ACHN (cell line): ENCODE data around the gene NXF3.
"Not testable (repeated sequence)": the region's sequence is repeated elsewhere in the genome, so short reads cannot be mapped to it uniquely, and the experiment has no call there.

Source experiments
- DNase-seq: peaks from one replicate; pipeline ENCODE4 v3.0.0-alpha.2; 2015
- in situ Hi-C: cut with HindIII; loops from 2 replicates; pipeline ENCODE4 v1.10.0; 2017; ENCODE audit warnings: low sequenced_read_pairs, low pct_ligation_motif_present, low pct_unique_long_range_greater_than_20kb

NXF3 gene, protein sequence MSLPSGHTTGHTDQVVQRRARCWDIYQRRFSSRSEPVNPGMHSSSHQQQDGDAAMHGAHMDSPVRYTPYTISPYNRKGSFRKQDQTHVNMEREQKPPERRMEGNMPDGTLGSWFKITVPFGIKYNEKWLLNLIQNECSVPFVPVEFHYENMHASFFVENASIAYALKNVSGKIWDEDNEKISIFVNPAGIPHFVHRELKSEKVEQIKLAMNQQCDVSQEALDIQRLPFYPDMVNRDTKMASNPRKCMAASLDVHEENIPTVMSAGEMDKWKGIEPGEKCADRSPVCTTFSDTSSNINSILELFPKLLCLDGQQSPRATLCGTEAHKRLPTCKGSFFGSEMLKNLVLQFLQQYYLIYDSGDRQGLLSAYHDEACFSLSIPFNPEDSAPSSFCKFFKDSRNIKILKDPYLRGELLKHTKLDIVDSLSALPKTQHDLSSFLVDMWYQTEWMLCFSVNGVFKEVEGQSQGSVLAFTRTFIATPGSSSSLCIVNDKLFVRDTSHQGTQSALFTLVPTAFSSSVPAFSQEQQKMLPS

DNA sequence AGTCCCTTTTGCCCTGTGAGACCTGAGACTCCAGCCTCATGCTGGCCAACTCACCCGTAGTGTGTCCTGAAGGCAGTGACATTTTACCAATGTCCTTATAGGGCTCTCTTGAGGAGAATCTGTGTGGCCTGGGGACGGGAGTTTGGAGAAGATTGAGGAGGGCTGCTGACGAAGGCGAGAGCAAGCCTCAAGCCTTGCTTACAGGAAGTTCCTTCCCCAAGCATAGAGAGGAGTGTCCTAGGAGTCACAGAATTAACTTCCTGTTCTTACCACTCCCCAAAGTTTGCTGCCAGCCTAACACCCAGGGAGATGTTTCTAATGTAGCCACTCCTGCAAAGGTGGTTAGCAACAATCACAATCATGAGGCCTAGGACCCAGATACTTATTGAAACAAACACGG, at the start of gene NXF3:
TSS of gene NXF3 (minus strand) at position 202 of the 400 bp plus-strand sequence. CDS start at position 82, 120 bp downstream.
- in situ Hi-C loops, result no loop called here

DNA sequence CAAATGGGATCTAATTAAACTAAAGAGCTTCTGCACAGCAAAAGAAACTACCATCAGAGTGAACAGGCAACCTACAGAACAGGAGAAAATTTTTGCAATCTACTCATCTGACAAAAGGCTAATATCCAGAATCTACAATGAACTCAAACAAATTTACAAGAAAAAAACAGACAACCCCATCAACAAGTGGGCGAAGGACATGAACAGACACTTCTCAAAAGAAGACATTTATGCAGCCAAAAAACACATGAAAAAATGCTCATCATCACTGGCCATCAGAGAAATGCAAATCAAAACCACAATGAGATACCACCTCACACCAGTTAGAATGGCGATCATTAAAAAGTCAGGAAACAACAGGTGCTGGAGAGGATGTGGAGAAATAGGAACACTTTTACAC, 43.6 kb upstream of the NXF3 start:
- in situ Hi-C loops, DNase-seq: not testable (repeated sequence)

More for the DNA sequence above, at the start of gene NXF3:
- DNase-seq, result no peak

DNA sequence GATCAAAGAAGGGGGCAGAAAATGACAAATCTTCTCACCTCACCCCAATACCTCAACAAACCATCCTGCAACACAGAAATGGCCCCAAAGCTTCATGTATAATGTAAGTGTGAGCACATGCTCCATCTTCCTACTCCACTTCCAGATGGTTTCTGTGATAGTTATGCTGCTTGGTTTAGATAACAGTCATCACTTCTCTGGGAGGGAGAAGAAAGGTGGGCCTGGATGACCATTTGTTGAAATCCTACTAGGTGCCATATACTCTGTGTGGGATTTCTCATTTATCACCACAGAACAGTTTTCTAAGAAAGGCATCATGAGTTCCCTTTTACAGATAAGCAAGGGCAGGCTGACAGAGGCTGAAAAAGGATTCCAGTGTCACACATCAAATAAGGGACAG, 31.3 kb upstream of the NXF3 start:
- in situ Hi-C loops, result no loop called here

DNA sequence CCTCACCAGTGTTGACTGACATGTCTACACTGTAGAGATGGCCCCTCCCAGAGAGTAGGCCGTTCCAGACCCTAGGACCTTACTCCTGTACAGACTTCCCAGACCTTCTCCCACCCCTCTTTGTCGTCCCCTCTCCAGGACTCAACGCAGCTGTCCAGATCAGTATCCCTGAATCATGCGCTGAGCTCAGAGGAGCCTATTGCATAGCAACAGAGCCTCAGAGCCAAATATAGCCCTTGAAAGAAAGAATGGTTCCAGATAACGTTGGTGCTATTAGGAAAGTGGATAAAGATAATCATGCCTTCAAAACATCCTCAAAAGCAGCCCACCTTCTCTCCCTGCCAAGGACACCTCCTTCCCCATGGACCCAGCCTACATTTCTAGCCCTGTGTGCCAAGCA, 27.8 kb upstream of the NXF3 start:
- in situ Hi-C loops, result no loop called here
- DNase-seq, result no peak

More for the DNA sequence above, 31.3 kb upstream of the NXF3 start:
- no peak for DNase-seq

DNA sequence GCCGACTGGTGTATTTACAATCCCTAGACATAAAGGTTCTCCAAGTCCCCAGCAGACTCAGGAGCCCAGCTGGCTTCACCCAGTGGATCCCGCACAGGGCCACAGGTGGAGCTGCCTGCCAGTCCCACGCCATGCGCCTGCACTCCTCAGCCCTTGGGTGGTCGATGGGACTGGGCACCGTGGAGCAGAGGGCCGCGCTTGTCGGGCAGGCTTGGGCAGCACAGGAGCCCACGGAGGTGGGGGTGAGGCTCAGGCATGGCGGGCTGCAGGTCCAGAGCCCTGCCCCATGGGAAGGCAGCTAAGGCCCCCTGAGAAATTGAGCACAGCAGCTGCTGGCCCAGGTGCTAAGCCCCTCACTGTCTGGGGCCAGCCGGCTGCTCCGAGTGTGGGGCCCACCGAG, 24.0 kb upstream of the NXF3 start:
- DNase-seq, in situ Hi-C loops: not testable (repeated sequence)

DNA sequence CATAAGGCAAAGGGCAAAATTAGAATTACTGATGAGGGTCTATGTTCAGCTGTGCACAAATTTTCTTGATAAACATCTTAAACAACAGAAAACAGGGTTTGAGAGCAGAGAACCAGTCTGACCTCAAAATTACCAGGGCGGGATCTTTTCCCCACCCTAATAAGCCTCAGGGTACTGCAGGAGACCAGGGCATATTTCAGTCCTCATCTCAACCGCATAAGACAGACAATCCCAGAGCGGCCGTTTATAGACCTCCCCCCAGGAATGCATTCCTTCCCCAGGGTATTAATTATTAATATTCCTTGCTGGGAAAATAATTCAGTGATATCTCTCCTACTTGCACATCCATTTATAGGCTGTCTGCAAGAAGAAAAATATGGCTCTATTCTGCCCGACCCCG, 16.6 kb upstream of the NXF3 start:
- in situ Hi-C loops, DNase-seq: not testable (repeated sequence)

DNA sequence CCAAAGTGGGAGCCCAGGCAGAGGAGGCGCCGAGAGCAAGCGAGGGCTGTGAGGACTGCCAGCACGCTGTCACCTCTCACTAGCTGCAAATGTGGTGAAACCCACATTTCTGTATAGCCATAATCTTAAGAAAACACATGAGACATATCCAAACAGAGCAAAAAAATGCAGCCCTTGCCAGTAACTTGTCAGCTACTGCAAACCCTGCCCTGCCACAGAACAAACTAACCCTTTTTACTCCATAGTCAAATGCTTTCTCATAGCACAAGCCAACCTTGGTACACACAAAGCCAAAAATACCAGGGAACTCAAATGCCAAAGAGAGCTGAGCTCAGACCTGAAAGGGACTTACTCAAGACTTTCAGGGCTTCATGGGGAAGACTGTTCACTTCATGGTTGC, 14.9 kb upstream of the NXF3 start:
- DNase-seq, result no peak
- in situ Hi-C loops, result no loop called here

DNA sequence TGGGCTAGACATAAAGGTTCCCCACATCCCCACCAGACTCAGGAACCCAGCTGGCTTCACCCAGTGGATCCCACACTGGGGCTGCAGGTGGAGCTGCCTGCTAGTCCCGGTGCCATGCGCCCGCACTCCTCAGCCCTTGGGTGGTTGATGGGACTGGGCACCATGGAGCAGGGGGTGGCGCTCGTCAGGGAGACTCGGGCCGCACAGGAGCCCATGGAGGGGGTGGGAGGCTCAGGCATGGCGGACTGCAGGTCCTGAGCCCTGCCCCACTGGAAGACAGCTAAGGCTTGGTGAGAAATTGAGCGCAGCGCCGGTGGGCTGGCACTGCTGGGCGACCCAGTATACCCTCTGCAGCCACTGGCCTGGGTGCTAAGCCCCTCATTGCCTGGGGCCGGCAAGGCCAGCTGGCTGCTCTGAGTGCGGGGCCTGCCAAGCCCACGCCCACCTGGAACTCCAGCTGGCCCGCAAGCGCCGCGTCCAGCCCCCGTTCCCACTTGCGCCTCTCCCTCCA, 14.3 kb upstream of the NXF3 start:
- DNase-seq, in situ Hi-C loops: not testable (repeated sequence)

DNA sequence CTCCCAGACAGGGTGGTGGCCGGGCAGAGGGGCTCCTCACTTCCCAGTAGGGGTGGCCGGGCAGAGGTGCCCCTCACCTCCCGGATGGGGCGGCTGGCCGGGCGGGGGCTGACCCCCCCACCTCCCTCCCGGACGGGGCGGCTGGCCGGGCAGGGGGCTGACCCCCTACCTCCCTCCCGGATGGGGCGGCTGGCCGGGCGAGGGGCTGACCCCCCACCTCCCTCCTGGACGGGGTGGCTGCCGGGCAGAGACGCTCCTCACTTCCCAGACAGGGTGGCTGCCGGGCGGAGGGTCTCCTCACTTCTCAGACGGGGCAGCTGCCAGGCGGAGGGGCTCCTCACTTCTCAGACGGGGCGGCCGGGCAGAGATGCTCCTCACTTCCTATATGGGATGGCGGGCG, 11.4 kb upstream of the NXF3 start:
- in situ Hi-C loops, DNase-seq: not testable (repeated sequence)

DNA sequence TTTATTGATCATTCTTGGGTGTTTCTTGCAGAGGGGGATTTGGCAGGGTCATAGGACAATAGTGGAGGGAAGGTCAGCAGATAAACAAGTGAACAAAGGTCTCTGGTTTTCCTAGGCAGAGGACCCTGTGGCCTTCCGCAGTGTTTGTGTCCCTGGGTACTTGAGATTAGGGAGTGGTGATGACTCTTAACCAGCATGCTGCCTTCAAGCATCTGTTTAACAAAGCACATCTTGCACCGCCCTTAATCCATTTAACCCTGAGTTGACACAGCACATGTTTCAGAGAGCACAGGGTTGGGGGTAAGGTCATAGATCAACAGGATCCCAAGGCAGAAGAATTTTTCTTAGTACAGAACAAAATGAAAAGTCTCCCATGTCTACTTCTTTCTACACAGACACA, 10.9 kb upstream of the NXF3 start:
- not testable (repeated sequence) for DNase-seq

DNA sequence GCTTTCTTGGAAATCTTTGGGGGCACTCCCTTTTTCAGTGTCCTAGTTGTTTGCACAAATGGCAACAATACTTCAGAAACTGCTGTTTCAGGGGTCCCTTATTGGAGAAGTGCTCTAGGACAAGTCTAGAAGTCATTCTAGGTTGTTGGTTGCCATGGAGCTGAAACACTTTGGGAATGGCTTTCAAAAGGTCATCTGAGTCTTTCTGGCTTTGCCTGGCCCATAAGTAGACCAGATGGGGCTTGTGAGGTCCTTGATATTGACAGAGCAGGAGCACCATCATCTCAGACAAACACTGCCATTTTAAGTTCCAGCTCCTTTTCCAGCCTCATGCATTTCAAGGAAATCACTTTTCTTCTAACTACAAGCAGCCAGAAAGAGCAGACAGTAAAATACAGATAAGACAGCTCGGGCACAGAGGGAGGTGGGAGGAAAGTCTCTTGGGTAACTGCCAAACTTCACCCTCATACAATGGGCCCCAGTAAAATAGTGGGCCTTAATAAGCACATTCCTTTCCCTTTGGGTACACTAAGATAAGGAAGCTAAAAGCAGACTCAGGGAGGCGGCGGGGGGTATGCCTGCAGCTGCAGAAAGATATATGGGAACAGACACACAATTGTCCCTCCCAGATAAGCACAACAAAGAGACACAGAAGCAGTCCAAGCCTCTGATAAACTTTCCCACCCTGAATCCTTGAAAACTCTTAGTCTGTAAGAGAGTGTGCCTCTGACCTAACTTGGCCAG, 8.5 kb upstream of the NXF3 start:
- no peak for DNase-seq
- in situ Hi-C loops, result no loop called here

More for the DNA sequence above, 10.9 kb upstream of the NXF3 start:
- in situ Hi-C loops, result not testable (repeated sequence)

DNA sequence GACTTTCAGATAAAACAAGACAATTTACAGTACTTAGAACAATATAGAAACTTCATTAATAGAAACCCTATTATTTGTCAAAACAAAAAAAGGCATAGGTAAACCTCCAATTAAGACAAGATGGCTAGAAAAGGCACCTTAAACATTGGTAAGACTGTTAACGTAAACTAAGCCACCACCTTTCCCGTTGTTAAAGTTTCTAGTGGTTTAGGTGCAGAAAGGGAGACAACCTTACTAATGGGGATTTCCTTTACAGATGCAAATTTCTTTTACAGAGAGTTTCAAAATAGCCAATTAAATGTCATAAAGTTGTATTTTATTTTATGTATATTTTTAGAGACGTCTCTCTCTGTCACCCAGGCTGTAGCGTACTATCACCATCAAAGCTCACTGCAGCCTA, 7.5 kb upstream of the NXF3 start:
- in situ Hi-C loops, result no loop called here
- DNase-seq, result no peak

DNA sequence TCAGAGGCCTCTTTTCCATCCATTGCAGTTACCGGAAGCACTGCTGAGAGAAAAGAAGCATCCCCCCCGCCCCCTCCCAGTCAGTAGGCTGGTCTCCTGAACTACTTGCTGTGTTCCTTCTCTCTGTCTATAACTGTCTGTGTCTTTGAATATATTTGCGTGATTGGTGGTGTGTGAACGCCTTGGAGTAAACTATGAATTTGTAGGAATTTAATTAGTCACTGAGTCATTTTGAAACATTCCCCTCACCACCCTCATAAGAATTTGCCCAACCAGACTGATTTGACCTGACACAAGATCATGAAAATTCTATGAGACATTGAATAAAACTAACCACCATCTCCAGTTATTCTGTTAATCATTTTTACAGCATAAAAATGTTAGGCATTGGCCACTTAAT, 6.7 kb upstream of the NXF3 start:
- in situ Hi-C loops, result no loop called here
- no peak for DNase-seq

DNA sequence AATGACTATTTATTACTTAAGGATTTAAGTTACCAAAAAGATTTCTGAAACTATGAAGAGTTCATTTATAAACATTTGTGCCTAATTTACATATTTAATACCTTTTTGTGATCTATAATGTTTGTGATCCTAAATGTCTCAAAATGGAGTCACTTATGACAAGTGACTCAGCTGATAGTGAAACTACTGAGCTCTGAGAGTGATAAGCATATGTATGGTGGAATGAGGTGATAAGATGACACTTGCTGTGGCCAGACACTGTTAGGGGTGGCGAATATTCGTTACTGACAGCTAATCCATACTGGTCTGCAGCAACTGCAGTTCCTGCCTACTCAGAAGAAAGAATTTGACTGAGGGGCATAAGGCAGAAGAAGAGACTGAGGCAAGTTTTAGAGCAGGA, 5.5 kb upstream of the NXF3 start:
- in situ Hi-C loops, result no loop called here
- no peak for DNase-seq

DNA sequence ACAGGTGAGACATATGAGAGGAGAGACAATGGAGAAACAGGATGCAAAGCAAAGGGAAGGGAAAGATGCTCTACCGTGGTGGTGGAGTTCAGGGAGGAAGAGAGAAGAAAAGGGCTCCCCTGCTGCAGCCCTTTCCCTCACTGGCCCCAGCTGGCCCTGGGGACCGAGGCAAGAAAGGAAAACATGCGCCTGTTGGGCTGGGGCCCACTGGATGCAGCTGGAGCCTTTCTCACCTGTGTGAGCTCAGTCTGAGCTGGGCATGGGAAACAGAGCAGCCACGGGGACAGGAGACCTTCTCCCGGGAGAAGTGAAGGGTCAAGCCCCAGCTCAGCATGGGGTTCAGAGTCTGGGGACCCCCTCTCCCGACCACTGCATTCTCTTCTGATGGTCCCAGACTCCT, 11.9 kb downstream of the NXF3 start:
- no peak for DNase-seq
- in situ Hi-C loops, result no loop called here

DNA sequence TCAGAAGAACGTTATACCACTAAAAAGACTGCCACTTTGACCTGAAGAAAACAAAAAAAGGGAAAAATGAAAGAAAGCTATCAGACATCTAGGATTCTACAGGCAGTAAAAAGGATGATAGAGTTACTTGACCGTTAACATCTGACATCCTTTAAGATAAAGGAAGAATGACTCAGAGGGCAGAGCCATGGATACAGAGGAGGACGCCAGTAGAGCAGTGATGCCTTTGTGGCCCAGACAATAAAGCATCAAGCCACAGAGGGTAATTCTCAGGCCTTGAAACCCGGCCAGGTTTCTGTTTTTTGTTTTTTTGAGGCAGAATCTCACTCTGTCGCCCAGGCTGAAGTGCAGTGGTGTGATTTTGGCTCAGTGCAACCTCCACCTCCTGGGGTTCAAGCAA, 19.5 kb downstream of the NXF3 start:
- no peak for DNase-seq
- in situ Hi-C loops, result no loop called here

DNA sequence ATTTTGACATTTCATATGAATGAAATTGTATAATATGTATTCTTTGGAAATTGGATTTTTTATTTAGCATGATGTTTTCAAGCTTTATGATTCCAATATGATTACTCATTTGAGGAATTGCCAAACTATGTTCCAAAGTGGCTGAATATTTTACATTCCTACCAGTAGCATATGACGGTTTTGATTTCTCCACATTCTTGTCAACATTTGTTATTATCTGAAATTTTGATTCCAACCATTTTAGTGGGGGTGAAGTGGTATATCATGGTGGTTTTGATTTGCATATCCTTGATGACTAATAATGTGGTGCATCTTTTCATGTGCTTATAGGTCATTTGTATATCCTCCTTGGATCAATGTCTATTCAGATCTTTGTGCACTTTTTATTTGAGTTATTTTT, 26.3 kb downstream of the NXF3 start:
- in situ Hi-C loops, result no loop called here
- DNase-seq, result no peak

DNA sequence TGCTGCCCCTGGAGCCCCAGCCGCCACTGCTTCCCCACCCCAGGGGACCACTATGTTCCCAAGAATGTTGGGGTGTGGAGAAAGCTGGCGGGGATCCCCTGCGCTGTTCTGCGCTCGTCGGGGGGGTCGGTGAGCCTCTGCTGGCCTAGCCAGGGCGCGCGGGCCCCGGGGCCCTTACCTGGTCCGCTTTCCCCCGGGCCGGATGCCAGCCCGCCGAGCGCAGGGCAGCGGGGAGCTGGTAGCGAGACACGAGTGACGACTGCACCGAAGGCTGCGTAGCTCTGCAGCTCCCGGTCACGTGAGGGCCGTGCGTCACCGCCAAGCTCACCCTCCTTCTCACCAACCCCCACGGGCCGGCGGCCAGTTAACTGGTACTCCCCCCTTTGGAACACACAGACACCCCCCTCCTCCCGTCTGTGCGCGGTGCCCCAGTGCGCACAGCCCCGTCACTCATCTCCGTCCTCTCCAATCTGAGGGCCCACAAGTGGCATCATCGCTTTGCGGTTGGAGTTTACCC, 29.0 kb downstream of the NXF3 start, which contains the start of gene BEX1:
TSS of gene BEX1 (minus strand) at position 254 of the 517 bp plus-strand sequence. CDS start 897 bp downstream, outside the sequence.
- in situ Hi-C loops, result no loop called here
- peak; percentile 6 for DNase-seq
